HG03066 (cell line): ENCODE measurements around the gene MS4A12.
"Not testable (repeated sequence)": the region's sequence is repeated elsewhere in the genome, so short reads cannot be mapped to it uniquely, and the experiment has no call there.

ENCODE experiments used
- ATAC-seq: cut with Tn5 transposase; IDR thresholded peaks from one replicate; pipeline ENCODE4 v1.9.1; 2021; ENCODE audit warnings: low read depth; ENCODE audit not compliant: unreplicated experiment

The MS4A12 gene

DNA sequence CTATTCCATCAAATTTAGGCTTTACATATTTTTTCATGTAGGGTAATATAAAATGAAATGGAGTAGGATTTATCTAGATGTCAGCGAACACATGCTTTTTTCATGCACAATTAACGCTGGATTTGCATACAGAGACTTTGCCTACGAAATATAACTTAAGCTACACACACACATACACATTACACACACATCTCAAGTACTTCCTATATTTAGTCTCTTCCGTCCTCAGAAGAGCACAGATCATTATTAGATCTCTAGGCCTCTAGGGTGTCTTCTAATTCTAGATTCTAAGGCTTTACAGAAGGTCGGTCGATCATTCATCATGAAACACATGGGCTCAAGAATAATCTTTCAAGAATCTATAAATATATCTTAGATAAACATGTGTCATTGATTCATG, 18.8 kb downstream of the MS4A12 start:
- ATAC-seq: no peak

DNA sequence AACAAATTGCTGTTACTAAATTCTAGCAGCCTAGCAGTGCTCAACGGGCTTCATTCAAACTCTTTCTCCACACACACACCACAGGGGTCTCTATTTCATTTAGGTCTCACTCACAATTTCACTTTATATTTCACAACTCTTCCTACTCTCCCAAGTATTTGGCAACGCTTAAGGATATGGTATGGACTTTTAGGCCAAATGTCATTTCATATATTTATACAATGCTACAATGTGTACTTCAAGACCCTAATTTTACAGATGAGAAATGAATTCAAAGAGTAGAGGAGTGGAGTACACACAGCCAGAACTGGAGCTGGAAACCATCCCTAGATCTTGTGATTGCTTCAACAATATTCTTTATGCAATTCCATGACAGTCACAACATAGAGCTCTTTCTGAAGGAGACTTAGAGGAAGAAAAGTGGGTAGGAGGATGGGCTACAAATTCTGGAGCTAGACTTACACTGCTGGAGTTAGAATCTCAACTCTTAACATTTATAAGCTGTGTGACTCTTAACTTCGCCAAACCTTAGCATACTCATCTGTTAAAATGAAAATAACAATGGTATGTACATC, 20.2 kb downstream of the MS4A12 start:
- ATAC-seq: no peak

DNA sequence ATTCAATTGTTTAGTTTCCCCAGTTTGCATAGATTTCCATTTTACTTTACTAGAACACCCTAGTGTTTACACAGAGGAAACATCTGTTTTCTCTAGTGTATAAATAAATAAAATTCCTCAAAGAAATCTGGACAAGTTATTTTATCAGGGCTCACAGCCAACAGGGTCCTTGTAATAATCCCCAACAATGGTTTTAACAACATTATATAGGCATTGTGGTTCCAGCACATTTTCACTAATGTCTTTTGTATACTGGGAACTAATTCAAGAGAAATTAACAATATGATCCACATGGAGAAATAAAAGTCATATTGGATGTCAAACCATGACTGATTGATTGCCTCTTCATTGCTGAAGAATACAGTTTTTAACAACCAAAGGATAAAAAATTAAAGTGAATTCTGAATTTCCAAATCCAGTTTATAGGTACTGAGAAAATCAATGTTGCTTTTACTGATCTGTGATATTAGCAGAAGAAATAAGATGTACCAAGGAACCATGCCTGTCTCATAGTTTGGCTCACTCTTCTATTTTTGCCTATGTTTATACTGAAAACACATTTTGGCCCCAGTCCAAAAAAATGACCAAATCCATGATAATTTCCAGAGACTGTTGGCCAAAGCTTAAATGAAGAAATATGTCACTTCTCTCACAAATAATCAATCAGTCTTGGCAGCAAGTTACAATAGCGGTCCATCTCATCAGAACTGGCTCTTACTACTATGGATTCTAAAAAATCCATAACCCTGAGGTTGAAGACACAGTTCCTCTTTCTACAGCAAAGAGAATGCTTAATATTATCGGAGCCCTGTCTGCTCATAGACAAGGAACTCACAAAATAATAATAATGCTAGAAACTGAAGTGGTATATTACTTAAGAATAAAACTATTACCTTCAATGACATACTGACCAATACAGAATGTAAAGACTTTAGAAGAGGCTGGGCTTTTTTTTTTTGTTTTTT, 21.2 kb downstream of the MS4A12 start:
- ATAC-seq: no peak

DNA sequence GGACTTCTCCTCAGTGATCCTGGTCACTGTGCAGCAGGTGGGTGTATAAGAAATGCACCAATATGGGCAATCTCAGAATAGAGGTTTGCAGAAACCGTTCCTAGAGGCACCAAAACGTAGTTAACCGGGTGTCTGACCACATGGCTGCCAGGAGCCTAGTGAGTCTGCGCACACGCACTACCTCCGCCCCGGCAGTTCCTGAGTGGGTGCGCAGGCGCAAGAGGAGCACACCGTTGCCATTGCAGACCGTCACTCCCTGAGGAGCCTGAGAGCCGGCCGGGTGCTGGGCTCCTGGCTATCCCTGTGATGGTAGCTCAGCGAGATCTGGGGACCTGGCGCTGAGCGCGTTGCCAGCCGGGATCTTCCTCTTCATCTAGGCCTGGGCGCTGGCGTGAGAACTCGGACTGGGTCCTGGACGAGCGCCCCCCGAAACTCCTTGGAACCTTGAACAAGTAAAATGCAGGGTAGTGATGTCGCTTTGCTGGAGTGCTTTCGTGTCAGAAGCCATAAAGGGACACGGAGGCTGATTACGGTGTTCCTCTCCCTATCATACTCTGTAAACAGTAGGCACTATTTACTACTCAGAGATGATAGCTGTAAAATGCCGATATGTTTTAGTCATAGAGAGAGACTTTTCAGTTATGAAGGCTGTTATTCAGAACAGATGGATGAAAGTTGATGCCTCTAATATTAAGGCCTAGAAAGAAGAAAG, 22.7 kb downstream of the MS4A12 start, which contains the start of gene MS4A13:
MS4A13 (plus strand) TSS at position 249 of the 712 bp plus-strand sequence. CDS start 2,692 bp downstream, outside the sequence.
- ATAC-seq: no peak

GRCh38 chr11:60528465-60528864, 35.9 kb downstream of the MS4A12 start:
- no peak for ATAC-seq

DNA sequence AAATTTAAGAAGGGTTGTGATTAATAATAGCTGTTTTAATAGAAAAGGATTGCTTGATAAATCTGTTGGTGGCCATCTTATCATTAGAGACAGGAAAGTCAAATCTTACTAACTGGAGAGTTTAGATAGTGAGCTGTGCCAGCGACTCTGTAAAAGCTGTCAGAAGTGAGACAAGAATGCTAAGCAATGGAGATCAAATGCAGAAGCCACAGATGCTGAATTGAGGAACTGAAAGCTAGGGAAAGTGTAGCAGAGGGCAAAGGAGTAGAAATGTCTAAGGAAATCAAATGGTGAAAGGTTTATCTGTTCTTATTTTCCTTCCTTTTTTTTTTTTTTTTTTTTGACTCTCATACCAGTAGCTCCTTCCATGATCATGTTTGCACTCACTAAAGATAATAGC, 36.4 kb downstream of the MS4A12 start:
- no peak for ATAC-seq

DNA sequence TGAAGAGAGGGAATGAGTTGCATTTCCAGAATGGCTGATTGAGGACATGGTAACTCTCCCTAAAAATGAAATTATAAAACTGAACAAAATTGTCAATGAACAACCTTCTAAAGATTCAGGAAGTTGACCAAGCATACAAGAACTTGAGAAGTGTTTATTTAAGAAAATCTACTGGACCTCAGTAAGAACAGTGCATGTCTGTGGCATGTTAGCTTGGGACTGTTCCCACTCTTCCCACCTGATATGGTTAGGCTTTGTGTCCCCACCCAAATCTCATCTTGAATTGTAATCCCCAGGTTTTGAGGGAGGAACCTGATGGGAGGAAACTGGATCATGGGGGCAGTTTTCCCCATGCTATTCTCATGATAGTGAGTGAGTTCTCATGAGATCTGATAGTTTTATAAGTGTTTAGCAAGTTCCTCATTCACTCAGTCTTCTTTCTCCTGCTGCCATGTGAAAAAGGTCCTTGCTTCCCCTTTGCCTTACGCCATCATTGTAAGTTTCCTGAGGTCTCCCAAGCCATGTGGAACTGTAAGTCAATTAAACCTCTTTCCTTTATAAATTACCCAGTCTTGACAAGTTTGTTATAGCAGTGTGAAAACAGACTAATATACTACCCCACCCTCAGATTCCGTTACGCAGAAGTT, 38.0 kb downstream of the MS4A12 start:
- ATAC-seq: no peak

DNA sequence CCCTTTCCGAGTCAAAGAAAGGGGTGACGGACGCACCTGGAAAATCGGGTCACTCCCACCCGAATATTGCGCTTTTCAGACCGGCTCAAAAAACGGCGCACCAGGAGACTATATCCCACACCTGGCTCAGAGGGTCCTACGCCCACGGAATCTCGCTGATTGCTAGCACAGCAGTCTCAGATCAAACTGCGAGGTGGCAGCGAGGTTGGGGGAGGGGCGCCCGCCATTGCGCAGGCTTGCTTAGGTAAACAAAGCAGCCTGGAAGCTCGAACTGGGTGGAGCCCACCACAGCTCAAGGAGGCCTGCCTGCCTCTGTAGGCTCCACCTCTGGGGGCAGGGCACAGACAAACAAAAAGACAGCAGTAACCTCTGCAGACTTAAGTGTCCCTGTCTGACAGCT, 39.8 kb downstream of the MS4A12 start:
- ATAC-seq: not testable (repeated sequence)

DNA sequence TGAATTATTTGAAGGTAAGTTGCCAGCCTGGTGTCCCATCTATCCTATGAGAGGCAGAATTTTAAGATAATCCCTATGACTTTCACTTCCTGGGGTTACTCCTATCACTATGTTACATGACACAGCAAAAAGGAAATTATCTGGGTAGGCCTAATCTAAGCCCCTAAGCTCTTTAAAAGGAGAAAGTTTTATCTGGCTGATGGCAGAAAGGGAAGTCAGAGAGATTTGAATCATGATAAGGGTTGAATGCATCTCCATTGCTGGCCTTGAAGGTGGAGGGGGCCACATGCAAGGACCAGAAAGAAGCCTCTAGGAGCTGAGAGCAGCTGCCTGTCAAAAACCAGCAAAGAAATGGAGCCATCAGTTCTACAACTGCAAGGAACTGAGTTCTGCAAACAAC, 46.0 kb downstream of the MS4A12 start:
- not testable (repeated sequence) for ATAC-seq

GRCh38 chr11:60544077-60544476, 51.5 kb downstream of the MS4A12 start:
- no peak for ATAC-seq
